Measurements from ENCODE around the gene SLC6A1. TPM values are rescaled to one million over a fixed set of nuclear protein-coding genes. Genes with fewer than 3 reads are reported as not detected.

Gene SLC6A1
- polyA plus RNA-seq, 1 of the 3 experiments (the other 2 are of a cell fraction), result not detected

DNA sequence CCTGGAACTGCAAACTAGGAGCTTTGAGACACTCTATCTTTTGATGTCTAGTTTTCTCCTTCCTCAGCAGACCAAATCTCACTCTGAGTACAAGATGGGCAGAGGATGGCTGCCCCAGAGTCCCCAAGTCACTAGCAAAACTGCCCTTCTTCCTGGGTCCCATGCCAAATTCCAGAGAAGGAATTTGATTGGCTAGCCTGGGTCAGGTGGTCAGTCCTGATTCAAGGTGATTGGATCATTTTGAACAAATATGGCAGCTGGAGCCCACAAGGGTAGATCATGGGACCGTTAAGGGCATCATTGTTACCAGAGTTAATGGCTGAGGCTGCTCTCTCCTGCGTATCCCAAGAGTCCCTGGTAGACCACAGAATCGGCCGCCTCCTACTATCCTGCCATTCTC lies 21.7 kb downstream of the SLC6A1 start:
- H3K9me3 ChIP-seq, result no peaks in the 10 kb centered on the region
- no peak for DNase-seq
- no peak overlapping the region for H3K27ac ChIP-seq (ENCODE audit: low read depth in 2 of 2, low read length in 1 of 2)
- H3K79me2 ChIP-seq (ENCODE audit: insufficient read depth), result no peaks in the 10 kb centered on the region
- no peaks in the 10 kb centered on the region for H3K4me1 ChIP-seq (ENCODE audit: control insufficient read depth in 1 of 2, insufficient read depth in 2 of 2, low read depth in 1 of 2, low read length in 1 of 2)
- H3K4me3 ChIP-seq (ENCODE audit: low read depth in 2 of 2, low read length in 1 of 2), result no peak overlapping the region
- WGBS (ENCODE audit: low lambda C conversion rate), result 20% methylated on average over 1 of the region's 4 CpGs
- H3K27me3 ChIP-seq (ENCODE audit: insufficient read depth), result no peaks in the 10 kb centered on the region
- H3K36me3 ChIP-seq (replicated peaks in 1 of 2; ENCODE audit: control insufficient read depth in 1 of 2, insufficient read depth in 2 of 2, low read length in 1 of 2), result no peaks in the 10 kb centered on the region
- no peak overlapping the region for H3K4me2 ChIP-seq
- no peaks in the 10 kb centered on the region for H3F3A ChIP-seq (replicated peaks; ENCODE audit: insufficient read depth)
- TF ChIP-seq JUND (IDR thresholded peaks at IDR 0.05), result no peak
- no peak for TF ChIP-seq SIN3A (IDR thresholded peaks at IDR 0.05; ENCODE audit: borderline replicate concordance, low read depth, low read length)
- no peak for TF ChIP-seq EZH2phosphoT487 (IDR thresholded peaks at IDR 0.05; ENCODE audit: borderline replicate concordance, low read depth)
- no peak for TF ChIP-seq MEF2A (IDR thresholded peaks at IDR 0.05; ENCODE audit: borderline replicate concordance, low read depth)
- TF ChIP-seq RCOR1 (IDR thresholded peaks at IDR 0.05; ENCODE audit: low read length), result no peak
- TF ChIP-seq TEAD4 (IDR thresholded peaks at IDR 0.05; ENCODE audit: borderline replicate concordance, insufficient read depth), result no peak
- TF ChIP-seq, protein P1, sequence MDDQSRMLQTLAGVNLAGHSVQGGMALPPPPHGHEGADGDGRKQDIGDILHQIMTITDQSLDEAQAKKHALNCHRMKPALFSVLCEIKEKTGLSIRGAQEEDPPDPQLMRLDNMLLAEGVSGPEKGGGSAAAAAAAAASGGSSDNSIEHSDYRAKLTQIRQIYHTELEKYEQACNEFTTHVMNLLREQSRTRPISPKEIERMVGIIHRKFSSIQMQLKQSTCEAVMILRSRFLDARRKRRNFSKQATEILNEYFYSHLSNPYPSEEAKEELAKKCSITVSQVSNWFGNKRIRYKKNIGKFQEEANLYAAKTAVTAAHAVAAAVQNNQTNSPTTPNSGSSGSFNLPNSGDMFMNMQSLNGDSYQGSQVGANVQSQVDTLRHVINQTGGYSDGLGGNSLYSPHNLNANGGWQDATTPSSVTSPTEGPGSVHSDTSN (IDR thresholded peaks at IDR 0.05), result no peak
- TF ChIP-seq TCF12 (IDR thresholded peaks at IDR 0.05), result no peak
- TF ChIP-seq, protein P2, sequence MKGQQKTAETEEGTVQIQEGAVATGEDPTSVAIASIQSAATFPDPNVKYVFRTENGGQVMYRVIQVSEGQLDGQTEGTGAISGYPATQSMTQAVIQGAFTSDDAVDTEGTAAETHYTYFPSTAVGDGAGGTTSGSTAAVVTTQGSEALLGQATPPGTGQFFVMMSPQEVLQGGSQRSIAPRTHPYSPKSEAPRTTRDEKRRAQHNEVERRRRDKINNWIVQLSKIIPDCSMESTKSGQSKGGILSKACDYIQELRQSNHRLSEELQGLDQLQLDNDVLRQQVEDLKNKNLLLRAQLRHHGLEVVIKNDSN (IDR thresholded peaks at IDR 0.05; ENCODE audit: borderline replicate concordance, low read depth), result no peak
- no peak for TF ChIP-seq GATA2 (CRISPR knock-in tag; IDR thresholded peaks at IDR 0.05)
- POLR2A ChIA-PET, result no interaction called here
- H3K9ac ChIP-seq, result no peak overlapping the region
- CTCF ChIA-PET, result interaction anchor here (1.1 to 1.4 kb wide), 2 partner anchors 13 to 32 kb away, joined by 3 read pairs; no protein-coding TSS in a partner anchor
- H4K20me1 ChIP-seq (ENCODE audit: insufficient read depth), result no peaks in the 10 kb centered on the region
- no peaks in the 10 kb centered on the region for H3K9me2 ChIP-seq
- H2AFZ ChIP-seq (ENCODE audit: low read depth), result no peak overlapping the region

DNA sequence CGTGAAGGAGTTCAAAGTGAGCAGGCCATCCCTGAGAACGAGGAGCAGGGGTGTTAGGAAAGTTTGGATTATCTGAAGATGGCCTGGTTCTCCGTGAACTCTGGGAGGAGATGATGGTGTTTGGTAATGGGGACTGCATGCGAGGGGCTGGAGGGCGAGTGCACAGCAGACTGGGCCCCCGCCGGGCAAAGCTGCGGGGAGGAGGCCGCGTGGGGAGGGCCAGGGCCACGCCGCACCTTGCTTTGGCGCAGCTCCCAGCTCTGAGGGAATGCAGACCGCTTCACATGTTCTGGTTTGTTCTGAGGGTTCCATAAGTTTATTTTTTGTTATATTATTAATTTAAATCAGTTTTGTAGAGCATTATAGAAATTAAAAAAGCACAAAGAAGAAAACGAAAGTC lies 22.2 kb downstream of the SLC6A1 start:
- Histone ChIP-seq H3K4me1 (ENCODE audit: control insufficient read depth in 1 of 2, insufficient read depth in 2 of 2, low read depth in 1 of 2, low read length in 1 of 2) (no peaks in the 10 kb centered on the region), H4K20me1 (ENCODE audit: insufficient read depth) (no peaks in the 10 kb centered on the region), H3K27ac (ENCODE audit: low read depth in 2 of 2, low read length in 1 of 2) (no peak overlapping the region), H3K79me2 (ENCODE audit: insufficient read depth) (no peaks in the 10 kb centered on the region), H3K9me2 (no peaks in the 10 kb centered on the region), H3K27me3 (ENCODE audit: insufficient read depth) (no peaks in the 10 kb centered on the region), H3K9me3 (no peaks in the 10 kb centered on the region), H3K4me3 (ENCODE audit: low read depth in 2 of 2, low read length in 1 of 2) (no peak overlapping the region), H3K36me3 (replicated peaks in 1 of 2; ENCODE audit: control insufficient read depth in 1 of 2, insufficient read depth in 2 of 2, low read length in 1 of 2) (no peaks in the 10 kb centered on the region), H3F3A (replicated peaks; ENCODE audit: insufficient read depth) (no peaks in the 10 kb centered on the region), H3K4me2 (no peak overlapping the region), H2AFZ (ENCODE audit: low read depth) (no peak overlapping the region), H3K9ac (no peak overlapping the region)
- TF ChIP-seq MXI1 (IDR thresholded peaks at IDR 0.05; ENCODE audit: low read depth, low read length), result no peak
- TF ChIP-seq SIN3A (IDR thresholded peaks at IDR 0.05; ENCODE audit: borderline replicate concordance, low read depth, low read length), result no peak
- no peak for TF ChIP-seq RXRA (IDR thresholded peaks at IDR 0.05; ENCODE audit: borderline replicate concordance, low read depth)
- TF ChIP-seq RCOR1 (IDR thresholded peaks at IDR 0.05; ENCODE audit: low read length), result no peak
- TF ChIP-seq, protein P1 (IDR thresholded peaks at IDR 0.05), result no peak
- TF ChIP-seq FOSL2 (IDR thresholded peaks at IDR 0.05; ENCODE audit: borderline replicate concordance, low read depth), result no peak
- TF ChIP-seq, protein P3, sequence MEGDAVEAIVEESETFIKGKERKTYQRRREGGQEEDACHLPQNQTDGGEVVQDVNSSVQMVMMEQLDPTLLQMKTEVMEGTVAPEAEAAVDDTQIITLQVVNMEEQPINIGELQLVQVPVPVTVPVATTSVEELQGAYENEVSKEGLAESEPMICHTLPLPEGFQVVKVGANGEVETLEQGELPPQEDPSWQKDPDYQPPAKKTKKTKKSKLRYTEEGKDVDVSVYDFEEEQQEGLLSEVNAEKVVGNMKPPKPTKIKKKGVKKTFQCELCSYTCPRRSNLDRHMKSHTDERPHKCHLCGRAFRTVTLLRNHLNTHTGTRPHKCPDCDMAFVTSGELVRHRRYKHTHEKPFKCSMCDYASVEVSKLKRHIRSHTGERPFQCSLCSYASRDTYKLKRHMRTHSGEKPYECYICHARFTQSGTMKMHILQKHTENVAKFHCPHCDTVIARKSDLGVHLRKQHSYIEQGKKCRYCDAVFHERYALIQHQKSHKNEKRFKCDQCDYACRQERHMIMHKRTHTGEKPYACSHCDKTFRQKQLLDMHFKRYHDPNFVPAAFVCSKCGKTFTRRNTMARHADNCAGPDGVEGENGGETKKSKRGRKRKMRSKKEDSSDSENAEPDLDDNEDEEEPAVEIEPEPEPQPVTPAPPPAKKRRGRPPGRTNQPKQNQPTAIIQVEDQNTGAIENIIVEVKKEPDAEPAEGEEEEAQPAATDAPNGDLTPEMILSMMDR (IDR thresholded peaks at IDR 0.05), result no peak
- TF ChIP-seq, protein P4, sequence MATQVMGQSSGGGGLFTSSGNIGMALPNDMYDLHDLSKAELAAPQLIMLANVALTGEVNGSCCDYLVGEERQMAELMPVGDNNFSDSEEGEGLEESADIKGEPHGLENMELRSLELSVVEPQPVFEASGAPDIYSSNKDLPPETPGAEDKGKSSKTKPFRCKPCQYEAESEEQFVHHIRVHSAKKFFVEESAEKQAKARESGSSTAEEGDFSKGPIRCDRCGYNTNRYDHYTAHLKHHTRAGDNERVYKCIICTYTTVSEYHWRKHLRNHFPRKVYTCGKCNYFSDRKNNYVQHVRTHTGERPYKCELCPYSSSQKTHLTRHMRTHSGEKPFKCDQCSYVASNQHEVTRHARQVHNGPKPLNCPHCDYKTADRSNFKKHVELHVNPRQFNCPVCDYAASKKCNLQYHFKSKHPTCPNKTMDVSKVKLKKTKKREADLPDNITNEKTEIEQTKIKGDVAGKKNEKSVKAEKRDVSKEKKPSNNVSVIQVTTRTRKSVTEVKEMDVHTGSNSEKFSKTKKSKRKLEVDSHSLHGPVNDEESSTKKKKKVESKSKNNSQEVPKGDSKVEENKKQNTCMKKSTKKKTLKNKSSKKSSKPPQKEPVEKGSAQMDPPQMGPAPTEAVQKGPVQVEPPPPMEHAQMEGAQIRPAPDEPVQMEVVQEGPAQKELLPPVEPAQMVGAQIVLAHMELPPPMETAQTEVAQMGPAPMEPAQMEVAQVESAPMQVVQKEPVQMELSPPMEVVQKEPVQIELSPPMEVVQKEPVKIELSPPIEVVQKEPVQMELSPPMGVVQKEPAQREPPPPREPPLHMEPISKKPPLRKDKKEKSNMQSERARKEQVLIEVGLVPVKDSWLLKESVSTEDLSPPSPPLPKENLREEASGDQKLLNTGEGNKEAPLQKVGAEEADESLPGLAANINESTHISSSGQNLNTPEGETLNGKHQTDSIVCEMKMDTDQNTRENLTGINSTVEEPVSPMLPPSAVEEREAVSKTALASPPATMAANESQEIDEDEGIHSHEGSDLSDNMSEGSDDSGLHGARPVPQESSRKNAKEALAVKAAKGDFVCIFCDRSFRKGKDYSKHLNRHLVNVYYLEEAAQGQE (IDR thresholded peaks at IDR 0.05; ENCODE audit: low read depth, low read length), result no peak
- no peak for TF ChIP-seq JUND (IDR thresholded peaks at IDR 0.05)
- TF ChIP-seq, protein P5, sequence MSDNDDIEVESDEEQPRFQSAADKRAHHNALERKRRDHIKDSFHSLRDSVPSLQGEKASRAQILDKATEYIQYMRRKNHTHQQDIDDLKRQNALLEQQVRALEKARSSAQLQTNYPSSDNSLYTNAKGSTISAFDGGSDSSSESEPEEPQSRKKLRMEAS (IDR thresholded peaks at IDR 0.05; ENCODE audit: low read depth), result no peak
- no peak for TF ChIP-seq GATA2 (CRISPR knock-in tag; IDR thresholded peaks at IDR 0.05)
- no peak for TF ChIP-seq ELF1 (IDR thresholded peaks at IDR 0.05)
- no peak for TF ChIP-seq YY1 (IDR thresholded peaks at IDR 0.05; ENCODE audit: low read depth)
- TF ChIP-seq TCF12 (IDR thresholded peaks at IDR 0.05), result no peak
- no peak for TF ChIP-seq FOXJ3 (CRISPR knock-in tag; IDR thresholded peaks at IDR 0.05)
- 50% methylated on average over 15 of the region's 15 CpGs for WGBS (ENCODE audit: low lambda C conversion rate)
- no peak for DNase-seq
- ChIA-PET CTCF (interaction anchor here (0.8 to 1.4 kb wide), 3 partner anchors 14 to 45 kb away, joined by 3 read pairs; no protein-coding TSS in a partner anchor), POLR2A (no interaction called here)
